Activated T-cell treated with anti-CD3 and anti-CD28 coated beads, Interleukin-2, amount 50 U/mL, for 4 hours (primary cell): ENCODE measurements around the gene EVPLL. TPM values are rescaled to one million over a fixed set of nuclear protein-coding genes. Genes with fewer than 3 reads are reported as not detected.
"Not testable (repeated sequence)": the region's sequence is repeated elsewhere in the genome, so short reads cannot be mapped to it uniquely, and the experiment has no call there.

ENCODE experiments used
- ATAC-seq, 2 donors: fragments of 200-7000 bp; cut with Tn5 transposase; one replicate each; pipeline ENCODE4 v1.10.0; 2021
- DNase-seq: peaks from one replicate; pipeline ENCODE4 v3.0.0-alpha.2; 2020
- H3K27me3 Mint-ChIP-seq: one replicate; pipeline ENCODE4 v1.8.0; 2021; ENCODE audit warnings: low read depth, mixed read lengths
- H3K36me3 Mint-ChIP-seq: one replicate; pipeline ENCODE4 v1.8.0; 2022; ENCODE audit warnings: mixed read lengths; ENCODE audit not compliant: insufficient read depth
- H3K4me1 Mint-ChIP-seq: one replicate; pipeline ENCODE4 v1.8.0; 2021; ENCODE audit warnings: low read depth, mixed read lengths
- H3K4me3 Mint-ChIP-seq: one replicate; pipeline ENCODE4 v1.8.0; 2021; ENCODE audit warnings: mild to moderate bottlenecking, moderate library complexity, mixed read lengths
- H3K9me3 Mint-ChIP-seq: one replicate; pipeline ENCODE4 v1.8.0; 2021; ENCODE audit warnings: mixed read lengths
- total RNA-seq, 3 donors: library from RNA; stranded (reverse); gene quantifications; one replicate each; pipeline ENCODE4 v1.2.1, GENCODE V29; 2021

Gene EVPLL
- total RNA-seq, 3 donors from 2014 or later = 0.14 to 0.18 TPM; not detected in 1

GRCh38 chr17:18364166-18364565 lies 13.4 kb upstream of the EVPLL start:
- H3K4me1 Mint-ChIP-seq = peaks cover 16% of the 10 kb centered on the region
- ATAC-seq (no peak), DNase-seq (no peak)
- H3K36me3 Mint-ChIP-seq = no peaks in the 10 kb centered on the region
- H3K9me3 Mint-ChIP-seq = no peaks in the 10 kb centered on the region
- no peak overlapping the region for H3K4me3 Mint-ChIP-seq
- H3K27me3 Mint-ChIP-seq = no peaks in the 10 kb centered on the region

GRCh38 chr17:18368946-18369345 lies 8.6 kb upstream of the EVPLL start:
- Mint-ChIP-seq H3K4me3 (no peak overlapping the region), H3K4me1 (no peaks in the 10 kb centered on the region), H3K36me3 (no peaks in the 10 kb centered on the region), H3K27me3 (peaks cover 15% of the 10 kb centered on the region), H3K9me3 (no peaks in the 10 kb centered on the region)
- DNase-seq = no peak
- no peak for ATAC-seq

- Mint-ChIP-seq H3K27me3 (peaks cover 16% of the 10 kb centered on the region), H3K9me3 (peaks cover 5% of the 10 kb centered on the region), H3K4me3 (no peak overlapping the region), H3K4me1 (no peaks in the 10 kb centered on the region), H3K36me3 (no peaks in the 10 kb centered on the region)
- DNase-seq (no peak), ATAC-seq (no peak)
Observed at GRCh38 chr17:18370761-18371160, 6.8 kb upstream of the EVPLL start.

GRCh38 chr17:18371455-18371854 lies 6.1 kb upstream of the EVPLL start:
- Mint-ChIP-seq H3K4me1 (no peaks in the 10 kb centered on the region), H3K36me3 (no peaks in the 10 kb centered on the region), H3K9me3 (peaks cover 5% of the 10 kb centered on the region), H3K4me3 (no peak overlapping the region), H3K27me3 (peaks cover 16% of the 10 kb centered on the region)
- ATAC-seq (no peak), DNase-seq (no peak)

- not testable (repeated sequence) for H3K4me3 Mint-ChIP-seq, H3K36me3 Mint-ChIP-seq, DNase-seq, H3K4me1 Mint-ChIP-seq, ATAC-seq, H3K9me3 Mint-ChIP-seq
- peaks cover 16% of the 10 kb centered on the region for H3K27me3 Mint-ChIP-seq
Observed at GRCh38 chr17:18373181-18373580, 4.4 kb upstream of the EVPLL start.

GRCh38 chr17:18374216-18374615 lies 3.4 kb upstream of the EVPLL start:
- no peaks in the 10 kb centered on the region for H3K36me3 Mint-ChIP-seq
- no peak for ATAC-seq
- H3K9me3 Mint-ChIP-seq = peaks cover 5% of the 10 kb centered on the region
- peaks cover 16% of the 10 kb centered on the region for H3K27me3 Mint-ChIP-seq
- H3K4me3 Mint-ChIP-seq = no peak overlapping the region
- peaks cover 3% of the 10 kb centered on the region for H3K4me1 Mint-ChIP-seq
- DNase-seq = no peak

- ATAC-seq = no peak
- Mint-ChIP-seq H3K4me1 (peaks cover 10% of the 10 kb centered on the region), H3K4me3 (no peak overlapping the region), H3K36me3 (no peaks in the 10 kb centered on the region), H3K9me3 (peaks cover 5% of the 10 kb centered on the region), H3K27me3 (peaks cover 11% of the 10 kb centered on the region)
- DNase-seq = no peak
Observed at GRCh38 chr17:18378205-18378505, 577 bp downstream of the EVPLL start.

- not testable (repeated sequence) for DNase-seq, H3K4me1 Mint-ChIP-seq, ATAC-seq, H3K36me3 Mint-ChIP-seq, H3K4me3 Mint-ChIP-seq, H3K9me3 Mint-ChIP-seq
- H3K27me3 Mint-ChIP-seq = peaks cover 11% of the 10 kb centered on the region
Observed at GRCh38 chr17:18378614-18379013, 1.0 kb downstream of the EVPLL start.

- ATAC-seq = no peak
- H3K9me3 Mint-ChIP-seq = peaks cover 5% of the 10 kb centered on the region
- H3K4me1 Mint-ChIP-seq = peaks cover 10% of the 10 kb centered on the region
- peaks cover 11% of the 10 kb centered on the region for H3K27me3 Mint-ChIP-seq
- no peaks in the 10 kb centered on the region for H3K36me3 Mint-ChIP-seq
- no peak for DNase-seq
- H3K4me3 Mint-ChIP-seq = no peak overlapping the region
Observed at GRCh38 chr17:18379246-18380146, 1.9 kb downstream of the EVPLL start.

- H3K27me3 Mint-ChIP-seq = peaks cover 11% of the 10 kb centered on the region
- no peaks in the 10 kb centered on the region for H3K36me3 Mint-ChIP-seq
- ATAC-seq (no peak), DNase-seq (no peak)
- no peak overlapping the region for H3K4me3 Mint-ChIP-seq
- no peaks in the 10 kb centered on the region for H3K9me3 Mint-ChIP-seq
- peaks cover 10% of the 10 kb centered on the region for H3K4me1 Mint-ChIP-seq
Observed at GRCh38 chr17:18380471-18381157, 3.0 kb downstream of the EVPLL start.

- Mint-ChIP-seq H3K4me3 (peak overlapping the region; percentile 47), H3K36me3 (no peaks in the 10 kb centered on the region), H3K4me1 (peaks cover 10% of the 10 kb centered on the region), H3K9me3 (no peaks in the 10 kb centered on the region), H3K27me3 (peaks cover 11% of the 10 kb centered on the region)
- no peak for DNase-seq
- peak in 1 of 2 donors; percentile 6 for ATAC-seq
Observed at GRCh38 chr17:18381158-18381952, 3.8 kb downstream of the EVPLL start.

- no peaks in the 10 kb centered on the region for H3K36me3 Mint-ChIP-seq
- no peak for DNase-seq
- ATAC-seq = no peak
- no peaks in the 10 kb centered on the region for H3K9me3 Mint-ChIP-seq
- peaks cover 11% of the 10 kb centered on the region for H3K27me3 Mint-ChIP-seq
- peak overlapping the region; percentile 47 for H3K4me3 Mint-ChIP-seq
- peaks cover 10% of the 10 kb centered on the region for H3K4me1 Mint-ChIP-seq
Observed at GRCh38 chr17:18381953-18382245, 4.3 kb downstream of the EVPLL start.

- ATAC-seq (no peak), DNase-seq (no peak)
- peaks cover 7% of the 10 kb centered on the region for H3K4me1 Mint-ChIP-seq
- no peak overlapping the region for H3K4me3 Mint-ChIP-seq
- no peaks in the 10 kb centered on the region for H3K9me3 Mint-ChIP-seq
- no peaks in the 10 kb centered on the region for H3K36me3 Mint-ChIP-seq
- peaks cover 11% of the 10 kb centered on the region for H3K27me3 Mint-ChIP-seq
Observed at GRCh38 chr17:18382441-18383078, 5.0 kb downstream of the EVPLL start.

GRCh38 chr17:18383079-18383481 lies 5.5 kb downstream of the EVPLL start:
- H3K27me3 Mint-ChIP-seq = peaks cover 11% of the 10 kb centered on the region
- not testable (repeated sequence) for H3K36me3 Mint-ChIP-seq, H3K4me1 Mint-ChIP-seq, H3K4me3 Mint-ChIP-seq, H3K9me3 Mint-ChIP-seq, DNase-seq
- peak; percentile 59 to 74 for ATAC-seq
